H1 (cell line): ENCODE data around the gene STEAP1B. TPM values are rescaled to one million over a fixed set of nuclear protein-coding genes. Genes with fewer than 3 reads are reported as not detected.

Experiments
- CTCF ChIA-PET: fragments of 300-600 bp; sonication (Branson Sonifier 250); formaldehyde crosslinking; loops from one replicate; lab custom pipeline; 2021; ENCODE audit not compliant: partially characterized antibody; lab: Charles Lee
- POLR2A ChIA-PET: fragments of 300-600 bp; sonication (Branson Sonifier 250); formaldehyde crosslinking; loops from one replicate; lab custom pipeline; 2021; ENCODE audit warnings: inconsistent platforms; ENCODE audit not compliant: partially characterized antibody; lab: Charles Lee
- DNase-seq, 2 experiments: peaks; one replicate each; pipeline versions ENCODE4 v3.0.0 to v3.0.0-alpha.2; 2010 to 2022; ENCODE audit warnings: low spot score in 2 of 2, low read depth in 1 of 2, mixed read lengths in 1 of 2
- FAIRE-seq: peaks from 2 replicates; lab custom pipeline; 2011; peaks lifted over from hg19 to GRCh38; lab: Jason Lieb, UNC
- H2AFZ ChIP-seq: 2 replicates; pipeline ENCODE4 v1.8.1; 2012; ENCODE audit warnings: low read length, inconsistent platforms
- H2AK5ac ChIP-seq: 2 replicates; pipeline ENCODE4 v1.6.1; 2013; ENCODE audit warnings: low read depth, low read length
- H2BK120ac ChIP-seq: replicated peaks from 2 replicates; pipeline ENCODE3; 2013; ENCODE audit warnings: low read depth, low read length, inconsistent platforms
- H2BK12ac ChIP-seq: 2 replicates; pipeline ENCODE4 v1.6.1; 2013; ENCODE audit warnings: low read depth, low read length
- H2BK15ac ChIP-seq: 2 replicates; pipeline ENCODE4 v1.6.1; 2013; ENCODE audit warnings: low read length
- H2BK20ac ChIP-seq: 2 replicates; pipeline ENCODE4 v1.6.1; 2013; ENCODE audit warnings: low read length
- H2BK5ac ChIP-seq: 2 replicates; pipeline ENCODE4 v1.6.1; 2013; ENCODE audit warnings: low read depth, low read length
- H3K14ac ChIP-seq: 2 replicates; pipeline ENCODE4 v1.6.1; 2013; ENCODE audit warnings: inconsistent platforms; ENCODE audit not compliant: insufficient read length
- H3K18ac ChIP-seq: 2 replicates; pipeline ENCODE4 v1.6.1; 2013; ENCODE audit warnings: low read length; ENCODE audit errors: extremely low read depth
- H3K23ac ChIP-seq: 2 replicates; pipeline ENCODE4 v1.6.1; 2013; ENCODE audit warnings: inconsistent platforms; ENCODE audit not compliant: insufficient read length
- H3K23me2 ChIP-seq: 2 replicates; pipeline ENCODE4 v1.6.1; 2013; ENCODE audit warnings: low read depth, low read length
- H3K27ac ChIP-seq: 2 replicates; pipeline ENCODE4 v1.6.1; 2011; ENCODE audit warnings: low read depth, low read length, inconsistent platforms
- H3K27me3 ChIP-seq, 4 experiments: replicated peaks in 1 of 4; 1 replicate in 1 of 4; 2 replicates in 3 of 4; pipeline versions ENCODE4 v1.6.1 to v1.8.1; 2011 to 2013; ENCODE audit warnings: low read length in 3 of 4, mild to moderate bottlenecking in 3 of 4, inconsistent platforms in 2 of 4, mixed read lengths in 2 of 4, moderate library complexity in 1 of 4; ENCODE audit not compliant: control insufficient read depth in 3 of 4, insufficient read depth in 3 of 4; ENCODE audit errors: extremely low read depth in 1 of 4
- H3K36me3 ChIP-seq, 4 experiments: 2 replicates each; pipeline versions ENCODE4 v1.6.1 to v1.8.1; 2011 to 2013; ENCODE audit warnings: mild to moderate bottlenecking in 4 of 4, low read length in 3 of 4, moderate library complexity in 2 of 4, control low read depth in 1 of 4, inconsistent platforms in 1 of 4; ENCODE audit not compliant: insufficient read depth in 4 of 4, control insufficient read depth in 2 of 4
- H3K4ac ChIP-seq: replicated peaks from 2 replicates; pipeline ENCODE3; 2013; ENCODE audit warnings: low read length, low read depth, mixed read lengths, inconsistent platforms; ENCODE audit not compliant: insufficient read length
- H3K4me1 ChIP-seq, 4 experiments: replicated peaks in 1 of 4; 1 replicate in 1 of 4; 2 replicates in 3 of 4; pipeline versions ENCODE4 v1.6.1 to v1.8.1; 2011 to 2013; ENCODE audit warnings: low read length in 3 of 4, inconsistent platforms in 2 of 4, mixed read lengths in 1 of 4; ENCODE audit not compliant: insufficient read depth in 4 of 4, control insufficient read depth in 3 of 4
- H3K4me2 ChIP-seq, 2 experiments: 2 replicates each; pipeline versions ENCODE4 v1.6.1 to v1.8.1; 2011 to 2013; ENCODE audit warnings: low read depth in 2 of 2, low read length in 2 of 2, control low read depth in 1 of 2, inconsistent platforms in 1 of 2, mild to moderate bottlenecking in 1 of 2; ENCODE audit not compliant: insufficient read depth in 1 of 2
- H3K4me3 ChIP-seq, 4 experiments: fragments of 200-600, 300-600 bp in 1 of 4; sonication (generic), shearing (Covaris generic), sonication (Bioruptor Twin) in 1 of 4; 2 replicates each; pipeline versions ENCODE4 v1.5.1 to v1.8.1; 2011 to 2016; ENCODE audit warnings: low read length in 4 of 4, low read depth in 3 of 4, control low read depth in 2 of 4, inconsistent platforms in 2 of 4, mild to moderate bottlenecking in 2 of 4, mixed read lengths in 1 of 4, moderate library complexity in 1 of 4; ENCODE audit not compliant: insufficient read depth in 2 of 4; ENCODE audit errors: extremely low read depth in 1 of 4
- H3K56ac ChIP-seq: replicated peaks from 2 replicates; pipeline ENCODE3; 2013; ENCODE audit warnings: low read depth, mild to moderate bottlenecking, mixed read lengths, low read length, inconsistent platforms; ENCODE audit not compliant: insufficient read length
- H3K79me1 ChIP-seq: 2 replicates; pipeline ENCODE4 v1.6.1; 2013; ENCODE audit warnings: low read depth, low read length, control low read depth
- H3K79me2 ChIP-seq, 2 experiments: 2 replicates each; pipeline versions ENCODE4 v1.6.1 to v1.8.1; 2012 to 2013; ENCODE audit warnings: low read length in 2 of 2, mild to moderate bottlenecking in 2 of 2, inconsistent platforms in 1 of 2; ENCODE audit not compliant: insufficient read depth in 2 of 2, control insufficient read depth in 1 of 2
- H3K9ac ChIP-seq, 4 experiments: replicated peaks in 1 of 4; 1 replicate in 1 of 4; 2 replicates in 3 of 4; pipeline versions ENCODE4 v1.6.1 to v1.8.1; 2011 to 2013; ENCODE audit warnings: low read depth in 3 of 4, low read length in 3 of 4, control low read depth in 2 of 4, mild to moderate bottlenecking in 2 of 4, moderate library complexity in 2 of 4, inconsistent platforms in 1 of 4; ENCODE audit errors: extremely low read depth in 1 of 4
- H3K9me3 ChIP-seq, 2 experiments: 2 replicates each; pipeline versions ENCODE4 v1.6.1 to v1.8.1; 2012 to 2013; ENCODE audit warnings: mild to moderate bottlenecking in 2 of 2, moderate library complexity in 2 of 2, control low read depth in 1 of 2, inconsistent platforms in 1 of 2, low read depth in 1 of 2, low read length in 1 of 2, mixed read lengths in 1 of 2; ENCODE audit not compliant: insufficient read depth in 2 of 2
- H4K20me1 ChIP-seq, 2 experiments: replicated peaks in 1 of 2; 2 replicates each; pipeline versions ENCODE3 to v1.8.1; 2011 to 2013; ENCODE audit warnings: inconsistent platforms in 2 of 2, low read length in 2 of 2, mild to moderate bottlenecking in 1 of 2; ENCODE audit not compliant: insufficient read depth in 2 of 2, control insufficient read depth in 1 of 2
- H4K5ac ChIP-seq: 2 replicates; pipeline ENCODE4 v1.6.1; 2013; ENCODE audit warnings: low read length, low read depth, mixed read lengths, inconsistent platforms; ENCODE audit not compliant: insufficient read length
- H4K8ac ChIP-seq: 2 replicates; pipeline ENCODE4 v1.8.0; 2013; ENCODE audit warnings: mild to moderate bottlenecking, moderate library complexity, low read length, inconsistent platforms; ENCODE audit not compliant: insufficient read depth; ENCODE audit errors: extremely low read depth
- H4K91ac ChIP-seq: replicated peaks from 2 replicates; pipeline ENCODE3; 2013; ENCODE audit warnings: low read length, mixed read lengths, inconsistent platforms; ENCODE audit not compliant: insufficient read length
- POLR2A ChIP-seq, 2 experiments: IDR thresholded peaks; 1 replicate in 1 of 2; 2 replicates in 1 of 2; pipeline ENCODE4 v1.6.1; 2011; ENCODE audit warnings: low read depth in 2 of 2, low read length in 2 of 2, mild to moderate bottlenecking in 2 of 2; ENCODE audit errors: control extremely low read depth in 1 of 2
- RBBP5 ChIP-seq: IDR thresholded peaks from 2 replicates; pipeline ENCODE4 v1.7.1; 2012; ENCODE audit warnings: low read depth, mild to moderate bottlenecking, inconsistent platforms, low read length, moderate library complexity, borderline replicate concordance
- SIX5 ChIP-seq: IDR thresholded peaks from 2 replicates; pipeline ENCODE4 v1.6.1; 2011; ENCODE audit warnings: mild to moderate bottlenecking, low read depth, low read length
- TAF1 ChIP-seq: IDR thresholded peaks from 2 replicates; pipeline ENCODE4 v1.6.1; 2011; ENCODE audit warnings: mild to moderate bottlenecking, low read depth, low read length
- WGBS, 2 experiments: shearing (Covaris generic) in 1 of 2; methylation state at CpG; one replicate each; pipeline versions ENCODE4 v1.1.6 to v1.1.7; 2013 to 2015; ENCODE audit warnings: low lambda C conversion rate in 2 of 2, mixed read lengths in 2 of 2, inconsistent platforms in 1 of 2, low coverage in 1 of 2, missing lambda C conversion rate in 1 of 2; ENCODE audit not compliant: insufficient replicate concordance in 2 of 2, insufficient coverage in 1 of 2, insufficient read length in 1 of 2; ENCODE audit errors: extremely low coverage in 1 of 2, missing lambda C conversion rate in 1 of 2; 5-methylcytosine and 5-hydroxymethylcytosine counted together
- polyA plus RNA-seq, 7 experiments: library from polyadenylated mRNA; depleted of rRNA in 3 of 7; stranded (reverse) in 5 of 7; unstranded in 2 of 7; fragments of >200 nt in 5 of 7; fragments of 200-250 nt in 2 of 7; gene quantifications; 1 replicate in 5 of 7; 2 replicates in 1 of 7; 4 replicates in 1 of 7; pipeline versions ENCODE4 v1.2.1 to v1.2.3, GENCODE V29; 2011 to 2013; ENCODE audit warnings: missing spikeins in 2 of 7, mixed read lengths in 2 of 7
- total RNA-seq: library from RNA; stranded (reverse); fragmentation: NEBNext Ultra II Directional; extraction: Animal tissue kit (Norgen Biotek cat#: 25700); gene quantifications from 2 replicates; pipeline ENCODE4 v1.2.1, GENCODE V29; 2021

The STEAP1B gene
- total and polyA plus RNA-seq, 2 of the 8 experiments (the other 6 are each of a cell fraction or from before 2014, with no cell fraction given): 5.4 to 8.7 TPM

- TF ChIP-seq POLR2A (IDR thresholded peaks at IDR 0.05; ENCODE audit: control extremely low read depth in 1 of 2, low read depth in 2 of 2, low read length in 2 of 2): no peak
- no peak for TF ChIP-seq RBBP5
- no peak for TF ChIP-seq TAF1
- no peak for TF ChIP-seq SIX5
- Histone ChIP-seq H2BK5ac (no peak overlapping the region), H2BK20ac (no peak overlapping the region), H3K4ac (no peak overlapping the region), H3K4me3 (no peak overlapping the region), H3K9me3 (no peaks in the 10 kb centered on the region), H3K79me2 (no peaks in the 10 kb centered on the region), H2BK15ac (no peak overlapping the region), H3K4me2 (no peak overlapping the region), H3K36me3 (no peaks in the 10 kb centered on the region), H3K23ac (no peak overlapping the region), H3K14ac (no peak overlapping the region), H3K56ac (no peak overlapping the region), H2AFZ (no peak overlapping the region), H3K4me1 (peaks cover 0 to 4% (median 2%) of the 10 kb centered on the region in 4 experiments; a peak in 2 of 7 replicates), H4K8ac (no peak overlapping the region), H4K91ac (no peak overlapping the region), H2BK120ac (no peak overlapping the region), H3K23me2 (0 out of 2 replicates have a peak, but pooled peaks cover under 1% of the 10 kb centered on the region), H4K5ac (no peak overlapping the region), H2BK12ac (no peak overlapping the region), H3K27ac (no peak overlapping the region), H3K27me3 (no peaks in the 10 kb centered on the region), H3K18ac (no peak overlapping the region), H4K20me1 (no peaks in the 10 kb centered on the region), H3K9ac (no peak overlapping the region), H3K79me1 (no peaks in the 10 kb centered on the region), H2AK5ac (no peak overlapping the region)
- CTCF ChIA-PET: interaction anchor here (0.8 to 2.3 kb wide), 5 partner anchors 11 to 214 kb away, joined by 3 to 10 read pairs (median 4); no protein-coding TSS in a partner anchor
- FAIRE-seq (no peak), DNase-seq (no peak)
- WGBS, 2 experiments: 94% methylated on average over 4 of the region's 4 CpGs; no CpG with 5 or more reads in 1 of the 2 experiments
- POLR2A ChIA-PET: no interaction called here
Observed at GRCh38 chr7:22544245-22544644, 44.3 kb upstream of the STEAP1B start.
